A549 (cell line): ENCODE measurements around the gene HEMGN. TPM values are rescaled to one million over a fixed set of nuclear protein-coding genes. Genes with fewer than 3 reads are reported as not detected.

ENCODE experiments used
- ATAC-seq, 2 experiments: fragments of 200-7000 bp in 1 of 2; fragments of >200 bp in 1 of 2; cut with Nextera tagmentation in 1 of 2; cut with Tn5 transposase in 1 of 2; 3 replicates each; pipeline versions ENCODE4 v1.8.0 to v1.9.1; 2018 to 2020; ENCODE audit warnings: mild to moderate bottlenecking in 1 of 2, moderate library complexity in 1 of 2
- CTCF ChIA-PET: fragments of 300-600 bp; sonication (Branson Sonifier 250); formaldehyde crosslinking; extraction: SDS; loops from one replicate; lab custom pipeline; 2021; ENCODE audit warnings: antibody characterized with exemption, inconsistent platforms; lab: Yijun Ruan, JAX
- POLR2A ChIA-PET: fragments of 350-600 bp; formaldehyde crosslinking; extraction: SDS; loops from one replicate; lab custom pipeline; 2021; ENCODE audit warnings: antibody characterized with exemption, inconsistent platforms; lab: Yijun Ruan, JAX
- DNase-seq, 2 experiments: peaks; one replicate each; pipeline versions ENCODE4 v3.0.0 to v3.0.0-alpha.2; 2011 to 2016; ENCODE audit warnings: low read depth in 1 of 2, low spot score in 1 of 2
- FAIRE-seq: peaks from 2 replicates; lab custom pipeline; 2011; peaks lifted over from hg19 to GRCh38; lab: Jason Lieb, UNC
- H3K27ac ChIP-seq, 2 experiments: fragments of >200 bp; sonication (Bioruptor Twin); formaldehyde crosslinking; 3 replicates each; pipeline ENCODE4 v1.5.1; 2016 to 2017
- H3K4me1 ChIP-seq: fragments of >200 bp; sonication (Bioruptor Twin); formaldehyde crosslinking; 3 replicates; pipeline ENCODE4 v1.6.1; 2016
- H3K4me2 ChIP-seq: fragments of >200 bp; sonication (Bioruptor Twin); formaldehyde crosslinking; 3 replicates; pipeline ENCODE4 v1.6.1; 2016
- H3K4me3 ChIP-seq: fragments of >200 bp; sonication (Bioruptor Twin); formaldehyde crosslinking; 3 replicates; pipeline ENCODE4 v1.5.1; 2016
- H3K9me3 ChIP-seq: fragments of >200 bp; sonication (Bioruptor Twin); formaldehyde crosslinking; 3 replicates; pipeline ENCODE4 v1.6.1; 2016
- BCL3 ChIP-seq: fragments of >200 bp; sonication (Bioruptor Twin); formaldehyde crosslinking; IDR thresholded peaks from 3 replicates; pipeline ENCODE4 v1.6.1; 2016
- BHLHE40 ChIP-seq: IDR thresholded peaks from 2 replicates; pipeline ENCODE4 v1.6.1; 2012; ENCODE audit warnings: low read depth, low read length, inconsistent platforms
- CBX2 ChIP-seq: fragments of 200-600 bp; sonication (generic); IDR thresholded peaks from 2 replicates; pipeline ENCODE4 v1.6.1; 2016; ENCODE audit warnings: low read depth, mild to moderate bottlenecking, borderline replicate concordance
- CBX8 ChIP-seq: fragments of 200-600 bp; sonication (generic); IDR thresholded peaks from 2 replicates; pipeline ENCODE4 v1.6.1; 2016
- CHD4 ChIP-seq: fragments of 200-600 bp; sonication (generic); IDR thresholded peaks from 2 replicates; pipeline ENCODE4 v1.6.1; 2016; ENCODE audit warnings: antibody characterized with exemption, mild to moderate bottlenecking, borderline replicate concordance
- E2F6 ChIP-seq: IDR thresholded peaks from 2 replicates; pipeline ENCODE4 v1.6.1; 2012; ENCODE audit warnings: low read depth, borderline replicate concordance
- EHF ChIP-seq: fragments of 250-450 bp; sonication (Bioruptor Pico); IDR thresholded peaks from 2 replicates; pipeline ENCODE4 v1.5.0; 2020; ENCODE audit warnings: mild to moderate bottlenecking
- EHMT2 ChIP-seq: fragments of 200-600 bp; sonication (generic); IDR thresholded peaks from 2 replicates; pipeline ENCODE4 v1.6.1; 2016; ENCODE audit warnings: antibody characterized with exemption, low read depth, mild to moderate bottlenecking, moderate library complexity
- GATA3 ChIP-seq: IDR thresholded peaks from 2 replicates; pipeline ENCODE4 v1.6.1; 2012; ENCODE audit warnings: borderline replicate concordance
- HDAC2 ChIP-seq: fragments of 200-600 bp; sonication (generic); IDR thresholded peaks from 2 replicates; pipeline ENCODE4 v1.6.1; 2016
- HOXB13 ChIP-seq: fragments of 250-450 bp; sonication (Bioruptor Pico); IDR thresholded peaks from 2 replicates; pipeline ENCODE4 v1.5.0; 2020; ENCODE audit warnings: low read depth, mild to moderate bottlenecking, moderate library complexity
- JUN ChIP-seq, 2 experiments: fragments of >200 bp; sonication (Bioruptor Twin); formaldehyde crosslinking; IDR thresholded peaks; 2 replicates in 1 of 2; 3 replicates in 1 of 2; pipeline ENCODE4 v1.6.1; 2016 to 2017
- KDM5A ChIP-seq: fragments of 200-600 bp; sonication (generic); IDR thresholded peaks from 2 replicates; pipeline ENCODE4 v1.6.1; 2016; ENCODE audit warnings: antibody characterized with exemption, mild to moderate bottlenecking
- MAFK ChIP-seq: fragments of 450-650 bp; IDR thresholded peaks from 2 replicates; pipeline ENCODE4 v1.6.1; 2014; ENCODE audit not compliant: partially characterized antibody
- MAZ ChIP-seq: fragments of 150-350 bp; IDR thresholded peaks from 2 replicates; pipeline ENCODE4 v1.6.1; 2014; ENCODE audit warnings: antibody characterized with exemption, low read depth, low read length, borderline replicate concordance
- PHF8 ChIP-seq: fragments of 200-600 bp; sonication (generic); IDR thresholded peaks from 2 replicates; pipeline ENCODE4 v1.6.1; 2016; ENCODE audit warnings: low read depth, mild to moderate bottlenecking, antibody characterized with exemption, moderate library complexity, borderline replicate concordance
- RAD21 ChIP-seq, 2 experiments: fragments of >200 bp in 1 of 2; sonication (Bioruptor Twin) in 1 of 2; formaldehyde crosslinking in 1 of 2; IDR thresholded peaks in 1 of 2; conservative IDR thresholded peaks in 1 of 2; 2 replicates in 1 of 2; 3 replicates in 1 of 2; pipeline ENCODE4 v1.6.1; 2012 to 2018; ENCODE audit warnings: inconsistent platforms in 1 of 2
- RARB ChIP-seq: fragments of 250-450 bp; sonication (Bioruptor Pico); IDR thresholded peaks from 2 replicates; pipeline ENCODE4 v1.8.0; 2021; ENCODE audit warnings: mild to moderate bottlenecking, moderate library complexity
- RCOR1 ChIP-seq: fragments of 150-350 bp; IDR thresholded peaks from 2 replicates; pipeline ENCODE4 v1.6.1; 2014; ENCODE audit warnings: antibody characterized with exemption, low read length, low read depth
- REST ChIP-seq: fragments of 200-600 bp; sonication (generic); IDR thresholded peaks from 2 replicates; pipeline ENCODE4 v1.6.1; 2016; ENCODE audit warnings: antibody characterized with exemption, mild to moderate bottlenecking, moderate library complexity
- RNF2 ChIP-seq: fragments of 200-600 bp; sonication (generic); IDR thresholded peaks from 2 replicates; pipeline ENCODE4 v1.6.1; 2016; ENCODE audit warnings: low read depth, mild to moderate bottlenecking, antibody characterized with exemption, moderate library complexity, borderline replicate concordance
- ZNF302 ChIP-seq: fragments of 250-450 bp; sonication (Bioruptor Pico); IDR thresholded peaks from 2 replicates; pipeline ENCODE4 v1.9.0; 2021; ENCODE audit warnings: inconsistent platforms, mild to moderate bottlenecking, moderate library complexity
- WGBS: methylation state at CpG from one replicate; pipeline ENCODE4 v1.1.6; 2017; ENCODE audit errors: missing lambda C conversion rate; 5-methylcytosine and 5-hydroxymethylcytosine counted together
- polyA plus RNA-seq, 4 experiments: library from polyadenylated mRNA; depleted of rRNA in 3 of 4; stranded (reverse); fragments of >200 nt; fragmentation: RNase III in 1 of 4; extraction: RNeasy Plus Mini Kit Qiagen cat#74134 plus additional on column Dnase treatment in 1 of 4; gene quantifications; 2 replicates in 3 of 4; 3 replicates in 1 of 4; pipeline ENCODE4 v1.2.3, GENCODE V29; 2011 to 2017

The HEMGN gene
- polyA plus RNA-seq, 2 of the 4 experiments (the other 2 are of a cell fraction), result not detected

GRCh38 chr9:97940233-97940632 is 2.3 kb upstream of the HEMGN start:
- ChIA-PET CTCF (interaction anchor here (1.0 to 7.2 kb wide), 3 partner anchors 16 to 95 kb away, joined by 3 to 46 read pairs (median 6); partner anchors contain the start of gene TRMO), POLR2A (no interaction called here)
- ATAC-seq (no peak), DNase-seq (no peak), FAIRE-seq (no peak)
- Histone ChIP-seq H3K4me2 (no peak overlapping the region), H3K4me3 (no peak overlapping the region), H3K4me1 (no peaks in the 10 kb centered on the region), H3K27ac (no peak overlapping the region), H3K9me3 (no peaks in the 10 kb centered on the region)
- TF ChIP-seq CBX2 (no peak), JUN (IDR thresholded peaks at IDR 0.05) (no peak), RARB (CRISPR knock-in tag) (no peak), RAD21 (conservative IDR thresholded peaks at IDR 0.05 in 1 of 2, IDR thresholded peaks at IDR 0.05 in 1 of 2) (no peak), REST (no peak), HDAC2 (no peak), PHF8 (no peak), MAFK (no peak), CHD4 (no peak), HOXB13 (no peak), EHMT2 (no peak), ZNF302 (no peak)

GRCh38 chr9:97936998-97937397 is 974 bp downstream of the HEMGN start:
- DNase-seq (no peak), ATAC-seq (no peak)
- CTCF ChIA-PET, result interaction anchor here (0.8 to 3.9 kb wide), 2 partner anchors 14 to 98 kb away, joined by 3 to 36 read pairs; partner anchors contain the start of gene TRMO
- Histone ChIP-seq H3K4me1 (no peaks in the 10 kb centered on the region), H3K4me3 (no peak overlapping the region), H3K4me2 (no peak overlapping the region)
- TF ChIP-seq MAZ, result no peak
- TF ChIP-seq RNF2, result no peak
- TF ChIP-seq EHF (CRISPR knock-in tag), result no peak
- TF ChIP-seq KDM5A, result no peak
- TF ChIP-seq RARB (CRISPR knock-in tag), result no peak
- TF ChIP-seq, all 56 proteins: peak for 0
- FAIRE-seq, result no peak
- H3K27ac ChIP-seq, result no peak overlapping the region
- H3K9me3 ChIP-seq, result no peaks in the 10 kb centered on the region
- POLR2A ChIA-PET, result no interaction called here

- Histone ChIP-seq H3K4me1 (no peaks in the 10 kb centered on the region), H3K27ac (no peak overlapping the region), H3K9me3 (no peaks in the 10 kb centered on the region), H3K4me2 (no peak overlapping the region), H3K4me3 (no peak overlapping the region)
- POLR2A ChIA-PET, result no interaction called here
- WGBS, result 5% methylated on average over 1 of the region's 1 CpG
- FAIRE-seq (no peak), ATAC-seq (no peak), DNase-seq (no peak)
- TF ChIP-seq BHLHE40 (no peak), CHD4 (no peak), RAD21 (conservative IDR thresholded peaks at IDR 0.05 in 1 of 2, IDR thresholded peaks at IDR 0.05 in 1 of 2) (no peak), CBX8 (no peak), GATA3 (no peak), BCL3 (no peak), RCOR1 (no peak), E2F6 (no peak)
- CTCF ChIA-PET, result interaction anchor here (0.6 to 3.9 kb wide), 4 partner anchors 9 to 280 kb away, joined by 3 to 36 read pairs (median 4); partner anchors contain the start of gene TRMO
Observed at GRCh38 chr9:97935276-97935675, 2.7 kb downstream of the HEMGN start.
